Astrocyte of the spinal cord (primary cell): ENCODE measurements around the gene ABLIM2.

ENCODE experiments used
- DNase-seq: peaks from one replicate; pipeline ENCODE4 v3.0.0; 2011; ENCODE audit warnings: low read depth, low spot score
- H3K4me3 ChIP-seq: 2 replicates; pipeline ENCODE4 v1.5.1; 2011; ENCODE audit warnings: low read depth, mild to moderate bottlenecking, low read length, moderate library complexity
- CTCF ChIP-seq: IDR thresholded peaks from 2 replicates; pipeline ENCODE4 v1.5.1; 2012; ENCODE audit warnings: low read depth, mild to moderate bottlenecking, low read length, inconsistent platforms
- in situ Hi-C: cut with HindIII; loops from 2 replicates; pipeline ENCODE4 v1.10.0; 2017; ENCODE audit warnings: low sequenced_read_pairs

The ABLIM2 gene

GRCh38 chr4:8150152-8151090 is 8.2 kb downstream of the ABLIM2 start:
- TF ChIP-seq CTCF: no peak

DNA sequence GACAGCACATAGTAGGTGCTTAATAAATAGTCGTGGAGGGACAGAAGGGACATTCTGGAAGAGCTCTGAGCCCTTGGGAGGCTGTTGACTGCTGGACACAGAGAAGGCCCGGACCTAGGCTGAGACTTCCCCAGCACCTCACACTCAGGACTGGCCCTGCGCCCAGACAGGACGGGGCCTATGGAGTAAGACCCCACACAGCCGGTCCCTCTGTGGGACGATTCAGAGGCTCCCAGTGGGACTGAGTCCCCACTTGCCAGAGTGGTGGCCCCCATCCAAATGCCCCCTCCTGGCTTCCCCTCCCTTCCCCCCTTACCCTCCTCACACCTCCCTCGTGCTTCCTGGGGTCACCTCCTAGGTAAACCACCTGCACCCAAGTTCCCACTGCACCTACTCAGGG is 8.9 kb downstream of the ABLIM2 start:
- no peak overlapping the region for H3K4me3 ChIP-seq
- in situ Hi-C loops: no loop called here
- TF ChIP-seq CTCF: no peak
- no peak for DNase-seq

More at GRCh38 chr4:8150152-8151090, 8.2 kb downstream of the ABLIM2 start:
- in situ Hi-C loops: no loop called here
- H3K4me3 ChIP-seq: no peak overlapping the region
- no peak for DNase-seq

GRCh38 chr4:8148785-8149435 is 9.7 kb downstream of the ABLIM2 start:
- no peak for TF ChIP-seq CTCF
- DNase-seq: no peak
- in situ Hi-C loops: no loop called here
- no peak overlapping the region for H3K4me3 ChIP-seq

- TF ChIP-seq CTCF: no peak
- in situ Hi-C loops: no loop called here
Observed at GRCh38 chr4:8148159-8148558, 10.5 kb downstream of the ABLIM2 start.

GRCh38 chr4:8147231-8147970 is 11.2 kb downstream of the ABLIM2 start:
- DNase-seq: no peak
- H3K4me3 ChIP-seq: no peak overlapping the region
- in situ Hi-C loops: no loop called here
- no peak for TF ChIP-seq CTCF

More at GRCh38 chr4:8148159-8148558, 10.5 kb downstream of the ABLIM2 start:
- no peak for DNase-seq
- H3K4me3 ChIP-seq: no peak overlapping the region

- no peak for TF ChIP-seq CTCF
- no peak for DNase-seq
- in situ Hi-C loops: no loop called here
- H3K4me3 ChIP-seq: no peak overlapping the region
Observed at GRCh38 chr4:8146157-8146556, 12.5 kb downstream of the ABLIM2 start.
